HG03378 (cell line): Measurements from ENCODE around the gene UBASH3A.
"Not testable (repeated sequence)": the region's sequence is repeated elsewhere in the genome, so short reads cannot be mapped to it uniquely, and the experiment has no call there.

Experiments used
- ATAC-seq: cut with Tn5 transposase; IDR thresholded peaks from one replicate; pipeline ENCODE4 v1.9.1; 2021; ENCODE audit warnings: mild to moderate bottlenecking, moderate library complexity; ENCODE audit not compliant: unreplicated experiment

UBASH3A gene

GRCh38 chr21:42465803-42466127, 62.1 kb downstream of the UBASH3A start:
- no peak for ATAC-seq

- no peak for ATAC-seq
Measured at GRCh38 chr21:42466700-42467099, 63.0 kb downstream of the UBASH3A start.

GRCh38 chr21:42467140-42467983, 63.7 kb downstream of the UBASH3A start:
- no peak for ATAC-seq

GRCh38 chr21:42468491-42469131, 64.9 kb downstream of the UBASH3A start:
- ATAC-seq = no peak

- peak; percentile 42 for ATAC-seq
Measured at GRCh38 chr21:42469272-42469671, 65.6 kb downstream of the UBASH3A start.

- ATAC-seq = not testable (repeated sequence)
Measured at GRCh38 chr21:42469726-42470125, 66.0 kb downstream of the UBASH3A start.

GRCh38 chr21:42471206-42471605, 67.5 kb downstream of the UBASH3A start:
- ATAC-seq = no peak

GRCh38 chr21:42471716-42472330, 68.1 kb downstream of the UBASH3A start:
- ATAC-seq = no peak

GRCh38 chr21:42472521-42472920, 68.8 kb downstream of the UBASH3A start:
- no peak for ATAC-seq

GRCh38 chr21:42473498-42474042, 69.9 kb downstream of the UBASH3A start:
- ATAC-seq = no peak

- ATAC-seq = peak; percentile 49
Measured at GRCh38 chr21:42474043-42474831, 70.5 kb downstream of the UBASH3A start.

GRCh38 chr21:42475036-42475435, 71.3 kb downstream of the UBASH3A start:
- no peak for ATAC-seq

GRCh38 chr21:42475526-42476387, 72.1 kb downstream of the UBASH3A start:
- no peak for ATAC-seq

- no peak for ATAC-seq
Measured at GRCh38 chr21:42476388-42477331, 73.0 kb downstream of the UBASH3A start.

GRCh38 chr21:42478504-42478903, 74.8 kb downstream of the UBASH3A start:
- no peak for ATAC-seq

GRCh38 chr21:42479582-42479981, 75.9 kb downstream of the UBASH3A start:
- ATAC-seq = no peak

GRCh38 chr21:42480736-42481135, 77.0 kb downstream of the UBASH3A start:
- ATAC-seq = no peak

GRCh38 chr21:42481169-42481568, 77.5 kb downstream of the UBASH3A start:
- ATAC-seq = no peak

- no peak for ATAC-seq
Measured at GRCh38 chr21:42484966-42485365, 81.3 kb downstream of the UBASH3A start.
